SU-DHL-6 (cell line): ENCODE results near the gene B4GALNT1.
"Not testable (repeated sequence)": the region's sequence is repeated elsewhere in the genome, so short reads cannot be mapped to it uniquely, and the experiment has no call there.

ENCODE experiments used
- H2AFZ ChIP-seq: fragments of 200-600 bp; sonication (generic); 2 replicates; pipeline ENCODE4 v1.6.1; 2014; ENCODE audit warnings: low read depth, mild to moderate bottlenecking, moderate library complexity, mixed read lengths, antibody characterized with exemption, low read length; ENCODE audit not compliant: severe bottlenecking
- H3F3A ChIP-seq: fragments of 200-600 bp; shearing (Covaris generic); 2 replicates; pipeline ENCODE4 v1.6.0; 2016; ENCODE audit warnings: antibody characterized with exemption, mild to moderate bottlenecking; ENCODE audit not compliant: insufficient read depth
- H3K27ac ChIP-seq: fragments of 200-600 bp; sonication (generic); 2 replicates; pipeline ENCODE4 v1.5.1; 2016; ENCODE audit warnings: low read depth, mild to moderate bottlenecking, low read length, moderate library complexity, mixed read lengths
- H3K27me3 ChIP-seq: fragments of 200-600 bp; sonication (generic), shearing (Covaris generic); 2 replicates; pipeline ENCODE4 v1.6.0; 2014; ENCODE audit warnings: mild to moderate bottlenecking, low read length
- H3K36me3 ChIP-seq: fragments of 200-600 bp; sonication (generic); 2 replicates; pipeline ENCODE4 v1.6.1; 2014; ENCODE audit warnings: mild to moderate bottlenecking, low read length, mixed read lengths
- H3K4me2 ChIP-seq: fragments of 300-600, 200-600 bp; shearing (Covaris generic), sonication (generic); 2 replicates; pipeline ENCODE4 v1.6.0; 2014; ENCODE audit warnings: low read length, low read depth, mild to moderate bottlenecking; ENCODE audit not compliant: poor library complexity, severe bottlenecking
- H3K4me3 ChIP-seq: fragments of 200-600 bp; sonication (generic); 2 replicates; pipeline ENCODE4 v1.5.1; 2014; ENCODE audit warnings: antibody characterized with exemption, low read length, mild to moderate bottlenecking, mixed read lengths; ENCODE audit not compliant: insufficient read depth, poor library complexity, severe bottlenecking
- H3K79me2 ChIP-seq: fragments of 200-600 bp; sonication (generic); 2 replicates; pipeline ENCODE4 v1.6.1; 2014; ENCODE audit warnings: mild to moderate bottlenecking, low read length, moderate library complexity; ENCODE audit not compliant: insufficient read depth
- H3K9ac ChIP-seq: fragments of 200-600 bp; sonication (generic); 2 replicates; pipeline ENCODE4 v1.7.0; 2014; ENCODE audit warnings: mild to moderate bottlenecking, low read length
- H3K9me2 ChIP-seq: fragments of 200-600 bp; sonication (generic); replicated peaks from 2 replicates; pipeline ENCODE4 v1.6.1; 2014; ENCODE audit warnings: low read length; ENCODE audit not compliant: insufficient read depth
- H3K9me3 ChIP-seq: fragments of 200-600 bp; sonication (generic); 2 replicates; pipeline ENCODE4 v1.6.1; 2014; ENCODE audit warnings: low read length, mixed read lengths; ENCODE audit not compliant: insufficient read depth
- H4K20me1 ChIP-seq: fragments of 200-600 bp; sonication (generic); 2 replicates; pipeline ENCODE4 v1.6.1; 2014; ENCODE audit warnings: low read depth, mild to moderate bottlenecking, antibody characterized with exemption, low read length, moderate library complexity, mixed read lengths
- EZH2phosphoT487 ChIP-seq: fragments of 200-600 bp; sonication (generic), shearing (Covaris generic); conservative IDR thresholded peaks from 2 replicates; pipeline ENCODE4 v1.6.1; 2018; ENCODE audit warnings: mild to moderate bottlenecking, antibody characterized with exemption, low read length, moderate library complexity, mixed read lengths
- TF ChIP-seq, protein P1 (sequence below): fragments of 200-600 bp; sonication (generic); IDR thresholded peaks from one replicate; pipeline ENCODE4 v1.5.1; 2017; ENCODE audit warnings: antibody characterized with exemption, mild to moderate bottlenecking, low read length, moderate library complexity; ENCODE audit not compliant: insufficient read depth, poor library complexity, severe bottlenecking

B4GALNT1 gene

GRCh38 chr12:57591782-57592325, 41.1 kb downstream of the B4GALNT1 start:
- peak overlapping the region; percentile 90 for H3K4me3 ChIP-seq
- no peak overlapping the region for H3K27ac ChIP-seq
- no peaks in the 10 kb centered on the region for H3K9me3 ChIP-seq
- H2AFZ ChIP-seq, result peak overlapping the region; percentile 97
- no peaks in the 10 kb centered on the region for H4K20me1 ChIP-seq
- peaks cover 17% of the 10 kb centered on the region for H3K79me2 ChIP-seq
- H3K9me2 ChIP-seq, result no peaks in the 10 kb centered on the region
- H3K36me3 ChIP-seq, result no peaks in the 10 kb centered on the region; the same call in 1 of the 2 replicates
- H3F3A ChIP-seq, result no peaks in the 10 kb centered on the region
- H3K27me3 ChIP-seq, result no peaks in the 10 kb centered on the region
- H3K4me2 ChIP-seq, result peak overlapping the region; percentile 97
- peak overlapping the region; percentile 82 for H3K9ac ChIP-seq
- TF ChIP-seq EZH2phosphoT487, result no peak
- TF ChIP-seq, protein P1, sequence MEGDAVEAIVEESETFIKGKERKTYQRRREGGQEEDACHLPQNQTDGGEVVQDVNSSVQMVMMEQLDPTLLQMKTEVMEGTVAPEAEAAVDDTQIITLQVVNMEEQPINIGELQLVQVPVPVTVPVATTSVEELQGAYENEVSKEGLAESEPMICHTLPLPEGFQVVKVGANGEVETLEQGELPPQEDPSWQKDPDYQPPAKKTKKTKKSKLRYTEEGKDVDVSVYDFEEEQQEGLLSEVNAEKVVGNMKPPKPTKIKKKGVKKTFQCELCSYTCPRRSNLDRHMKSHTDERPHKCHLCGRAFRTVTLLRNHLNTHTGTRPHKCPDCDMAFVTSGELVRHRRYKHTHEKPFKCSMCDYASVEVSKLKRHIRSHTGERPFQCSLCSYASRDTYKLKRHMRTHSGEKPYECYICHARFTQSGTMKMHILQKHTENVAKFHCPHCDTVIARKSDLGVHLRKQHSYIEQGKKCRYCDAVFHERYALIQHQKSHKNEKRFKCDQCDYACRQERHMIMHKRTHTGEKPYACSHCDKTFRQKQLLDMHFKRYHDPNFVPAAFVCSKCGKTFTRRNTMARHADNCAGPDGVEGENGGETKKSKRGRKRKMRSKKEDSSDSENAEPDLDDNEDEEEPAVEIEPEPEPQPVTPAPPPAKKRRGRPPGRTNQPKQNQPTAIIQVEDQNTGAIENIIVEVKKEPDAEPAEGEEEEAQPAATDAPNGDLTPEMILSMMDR, result no peak

DNA sequence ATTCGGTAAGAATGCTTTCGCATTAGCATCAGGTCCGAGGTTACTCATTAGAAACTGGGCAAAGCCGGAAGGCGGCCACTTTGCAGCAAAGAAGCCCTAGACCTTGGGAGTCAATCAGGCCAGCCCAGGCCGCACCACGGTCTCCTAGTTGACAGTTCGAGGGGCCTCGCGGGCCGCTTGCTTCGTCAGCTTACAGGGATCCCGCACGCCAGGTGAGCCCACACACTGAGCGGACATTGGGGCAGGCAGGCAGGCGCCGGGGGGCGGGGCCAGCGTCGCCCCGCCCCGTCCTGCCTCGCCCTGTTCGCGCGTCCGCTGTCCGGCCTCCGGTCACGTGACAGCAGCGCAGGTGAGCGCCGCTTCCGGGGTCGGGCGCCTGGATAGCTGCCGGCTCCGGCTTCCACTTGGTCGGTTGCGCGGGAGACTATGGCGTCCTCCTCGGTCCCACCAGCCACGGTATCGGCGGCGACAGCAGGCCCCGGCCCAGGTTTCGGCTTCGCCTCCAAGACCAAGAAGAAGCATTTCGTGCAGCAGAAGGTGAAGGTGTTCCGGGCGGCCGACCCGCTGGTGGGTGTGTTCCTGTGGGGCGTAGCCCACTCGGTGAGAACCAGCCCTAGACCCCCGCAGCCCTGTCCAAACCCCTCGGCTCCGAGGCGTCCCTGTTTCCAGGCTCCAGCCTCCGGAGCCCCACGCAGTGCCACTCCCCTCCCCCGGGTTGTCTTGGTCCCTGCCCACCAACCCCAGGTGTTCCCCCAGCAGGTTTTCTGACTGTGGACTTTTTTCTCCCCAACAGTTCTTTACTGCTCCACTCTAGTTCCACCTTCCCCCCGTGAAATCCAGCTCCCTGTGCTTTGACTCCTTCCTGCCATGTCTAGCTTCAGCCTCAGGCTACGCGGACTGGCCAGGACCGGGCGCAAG, 41.9 kb downstream of the B4GALNT1 start, which contains the start of gene PIP4K2C:
PIP4K2C (plus strand) TSS at position 329 of the 918 bp plus-strand sequence; CDS start at position 427, 98 bp downstream.
- Histone ChIP-seq H3K27ac (0 out of 2 replicates have a peak within 1 kb of the TSS, but pooled peaks have one; percentile 5), H3K4me2 (peak within 1 kb of the TSS; percentile 97), H3K4me3 (peak within 1 kb of the TSS; percentile 90), H3K9ac (peak within 1 kb of the TSS; percentile 82), H3K9me3 (no peaks in the 10 kb centered on the region), H3K9me2 (no peaks in the 10 kb centered on the region), H3K27me3 (no peaks in the 10 kb centered on the region), H3K79me2 (peaks cover 17% of the 10 kb centered on the region), H3K36me3 (no peaks in the 10 kb centered on the region), H3F3A (no peaks in the 10 kb centered on the region), H2AFZ (peak within 1 kb of the TSS; percentile 97), H4K20me1 (no peaks in the 10 kb centered on the region)
- TF ChIP-seq, protein P1, result no peak
- TF ChIP-seq EZH2phosphoT487, result no peak

DNA sequence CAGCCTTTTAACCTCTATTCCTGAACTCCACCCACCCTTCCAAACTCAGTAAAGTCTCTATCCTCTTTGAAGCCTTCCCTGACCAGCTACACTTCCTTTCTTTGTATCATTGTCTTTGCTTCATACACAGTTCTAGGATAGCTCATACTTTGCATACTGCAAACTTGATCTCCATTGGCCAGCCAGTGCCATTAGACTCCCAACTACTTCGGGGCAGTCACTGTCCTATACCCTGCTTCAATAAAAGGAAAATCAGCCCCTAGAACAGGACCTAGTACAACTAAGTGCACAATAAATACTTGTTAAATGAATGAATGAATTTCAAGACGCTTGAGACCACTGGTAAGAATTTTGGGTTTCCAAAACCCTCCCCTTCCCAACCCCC, 42.5 kb downstream of the B4GALNT1 start:
- H3K4me2 ChIP-seq, result peak overlapping the region; percentile 97
- peak overlapping the region; percentile 82 for H3K9ac ChIP-seq
- H3F3A ChIP-seq, result no peaks in the 10 kb centered on the region
- no peaks in the 10 kb centered on the region for H3K9me3 ChIP-seq
- no peak overlapping the region for H3K27ac ChIP-seq
- no peaks in the 10 kb centered on the region for H3K9me2 ChIP-seq
- peaks cover 17% of the 10 kb centered on the region for H3K79me2 ChIP-seq
- H4K20me1 ChIP-seq, result no peaks in the 10 kb centered on the region
- TF ChIP-seq, protein P1, result no peak
- TF ChIP-seq EZH2phosphoT487, result no peak
- H2AFZ ChIP-seq, result peak overlapping the region; percentile 97
- peak overlapping the region; percentile 90 for H3K4me3 ChIP-seq
- no peaks in the 10 kb centered on the region for H3K36me3 ChIP-seq
- no peaks in the 10 kb centered on the region for H3K27me3 ChIP-seq

- not testable (repeated sequence) for H4K20me1 ChIP-seq, H2AFZ ChIP-seq, H3K27ac ChIP-seq, H3K36me3 ChIP-seq, H3K9me2 ChIP-seq, H3F3A ChIP-seq, H3K9ac ChIP-seq, H3K27me3 ChIP-seq, H3K4me2 ChIP-seq, H3K4me3 ChIP-seq, H3K9me3 ChIP-seq
- H3K79me2 ChIP-seq, result peaks cover 17% of the 10 kb centered on the region
These were observed 43.9 kb downstream of the B4GALNT1 start for GRCh38 chr12:57588951-57589610.
